ENCODE results near the gene OR4C45.

GRCh38 chr11:50078001-50078400 is 45.3 kb downstream of the OR4C45 start:
- TF ChIP-seq GATA2 (IDR thresholded peaks at IDR 0.05; ENCODE audit: low read depth, low read length) (no peak), GATA3 (IDR thresholded peaks at IDR 0.05; ENCODE audit: low read depth, low read length) (no peak)

All from SH-SY5Y (cell line).